ENCODE measurements around the gene KNTC1. TPM values are rescaled to one million over a fixed set of nuclear protein-coding genes. Genes with fewer than 3 reads are reported as not detected.
"Not testable (repeated sequence)": the region's sequence is repeated elsewhere in the genome, so short reads cannot be mapped to it uniquely, and the experiment has no call there.

Gene KNTC1
- total RNA-seq, 2 experiments from 2014 or later, result 170 to 195 TPM

DNA sequence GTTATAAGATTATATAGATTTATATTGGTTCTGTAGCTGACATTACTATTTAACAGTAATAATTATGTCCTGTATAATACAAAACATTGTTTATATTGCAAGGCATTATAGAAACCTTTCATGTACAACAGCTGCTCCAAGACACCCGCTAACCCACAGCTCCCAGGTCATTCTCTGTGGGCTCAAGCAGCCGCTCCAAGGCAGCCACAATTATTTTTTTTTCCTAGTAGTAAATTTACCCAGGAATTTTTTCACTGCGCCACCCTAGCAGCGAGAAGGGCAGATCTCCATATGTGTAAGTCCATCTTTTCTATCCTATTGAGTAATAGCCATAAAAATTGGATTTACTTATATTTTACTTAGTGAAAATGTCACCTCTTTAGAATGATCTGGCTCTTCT is 36.3 kb downstream of the KNTC1 start:
- POLR2A ChIA-PET, result interaction anchor here (1.1 to 1.2 kb wide), 2 partner anchors 17 to 325 kb away, joined by 3 to 4 read pairs; no protein-coding TSS in a partner anchor
- Histone ChIP-seq H3K9me3 (ENCODE audit: low read length) (no peaks in the 10 kb centered on the region), H3K36me3 (ENCODE audit: insufficient read depth, low read length) (peaks cover 90% of the 10 kb centered on the region), H3K4me3 (ENCODE audit: low read depth, low read length, poor library complexity, severe bottlenecking) (no peak overlapping the region), H4K20me1 (ENCODE audit: insufficient read depth, low read length) (no peaks in the 10 kb centered on the region), H3K79me2 (ENCODE audit: insufficient read depth, low read depth, low read length) (peaks cover 6% of the 10 kb centered on the region; the same call in 1 of the 2 replicates), H3K4me2 (ENCODE audit: low read length) (no peak overlapping the region), H2AFZ (ENCODE audit: low read length) (no peak overlapping the region), H3K4me1 (ENCODE audit: insufficient read depth, low read length, poor library complexity, severe bottlenecking) (peaks cover 26% of the 10 kb centered on the region), H3K9me2 (ENCODE audit: insufficient read depth, low read length) (no peaks in the 10 kb centered on the region), H3K27ac (ENCODE audit: low read depth, low read length, poor library complexity, severe bottlenecking) (no peak overlapping the region)
- TF ChIP-seq EZH2phosphoT487 (IDR thresholded peaks at IDR 0.05; ENCODE audit: borderline replicate concordance, low read depth, low read length), result no peak
- intact Hi-C loops (cut with micrococcal nuclease; ENCODE audit: unreplicated experiment), result no loop called here
- BruUV-seq (replicated peaks), result no TSS peak
- no peak for DNase-seq (ENCODE audit: low spot score)
- CTCF ChIA-PET (ENCODE audit: unreplicated experiment), result no interaction called here

DNA sequence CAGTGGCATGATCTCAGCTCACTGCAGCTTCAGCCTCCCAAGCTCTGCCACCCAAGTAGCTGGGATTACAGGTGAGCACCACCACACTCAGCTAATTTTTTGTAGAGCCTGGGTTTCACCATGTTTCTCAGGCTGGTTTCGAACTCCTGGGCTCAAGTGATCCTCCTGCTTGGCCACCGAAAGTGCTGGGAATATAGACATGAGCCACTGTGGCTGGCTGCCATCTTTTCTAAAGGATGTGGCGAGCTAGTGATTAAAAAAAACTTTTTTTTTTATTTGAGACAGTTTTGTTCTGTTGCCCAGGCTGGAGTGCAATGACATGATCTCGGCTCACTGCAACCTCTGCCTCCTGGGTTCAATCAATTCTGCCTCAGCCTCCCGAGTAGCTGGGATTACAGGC is 39.8 kb downstream of the KNTC1 start:
- H3K4me3 ChIP-seq (ENCODE audit: low read depth, low read length, poor library complexity, severe bottlenecking); H3K4me1 ChIP-seq (ENCODE audit: insufficient read depth, low read length, poor library complexity, severe bottlenecking); H3K9me2 ChIP-seq (ENCODE audit: insufficient read depth, low read length); H3K27ac ChIP-seq (ENCODE audit: low read depth, low read length, poor library complexity, severe bottlenecking); H4K20me1 ChIP-seq (ENCODE audit: insufficient read depth, low read length); H3K79me2 ChIP-seq (ENCODE audit: insufficient read depth, low read depth, low read length); CTCF ChIA-PET (ENCODE audit: unreplicated experiment); DNase-seq (ENCODE audit: low spot score); H3K4me2 ChIP-seq (ENCODE audit: low read length); intact Hi-C loops (cut with micrococcal nuclease; ENCODE audit: unreplicated experiment); H3K9me3 ChIP-seq (ENCODE audit: low read length); H2AFZ ChIP-seq (ENCODE audit: low read length); BruUV-seq (replicated peaks): not testable (repeated sequence)
- POLR2A ChIA-PET, result interaction anchor here (0.6 to 3.4 kb wide), 6 partner anchors 11 to 798 kb away, joined by 3 to 13 read pairs (median 3); no protein-coding TSS in a partner anchor
- H3K36me3 ChIP-seq (ENCODE audit: insufficient read depth, low read length), result peaks cover 93% of the 10 kb centered on the region

DNA sequence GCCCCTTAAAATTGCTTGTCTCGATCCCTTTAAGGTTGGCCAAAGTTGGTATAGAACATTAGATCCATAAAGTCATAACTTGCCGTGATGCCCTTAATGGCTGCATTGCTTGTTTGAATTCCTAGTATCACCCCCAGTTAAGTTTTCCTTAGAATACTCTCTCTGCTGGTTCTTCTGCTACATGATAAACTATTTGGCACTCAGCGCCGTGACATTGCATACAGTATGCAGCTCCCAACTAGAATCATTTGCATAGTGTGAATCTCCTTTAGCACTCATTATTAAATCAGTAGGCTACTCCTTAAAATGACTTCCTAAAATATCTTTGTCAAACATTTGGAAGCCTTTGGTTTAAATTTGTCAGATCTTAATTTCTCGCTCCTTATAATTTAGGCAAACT is 42.2 kb downstream of the KNTC1 start:
- no peak overlapping the region for H3K4me3 ChIP-seq (ENCODE audit: low read depth, low read length, poor library complexity, severe bottlenecking)
- no peak for TF ChIP-seq EZH2phosphoT487 (IDR thresholded peaks at IDR 0.05; ENCODE audit: borderline replicate concordance, low read depth, low read length)
- TF ChIP-seq, protein P1, sequence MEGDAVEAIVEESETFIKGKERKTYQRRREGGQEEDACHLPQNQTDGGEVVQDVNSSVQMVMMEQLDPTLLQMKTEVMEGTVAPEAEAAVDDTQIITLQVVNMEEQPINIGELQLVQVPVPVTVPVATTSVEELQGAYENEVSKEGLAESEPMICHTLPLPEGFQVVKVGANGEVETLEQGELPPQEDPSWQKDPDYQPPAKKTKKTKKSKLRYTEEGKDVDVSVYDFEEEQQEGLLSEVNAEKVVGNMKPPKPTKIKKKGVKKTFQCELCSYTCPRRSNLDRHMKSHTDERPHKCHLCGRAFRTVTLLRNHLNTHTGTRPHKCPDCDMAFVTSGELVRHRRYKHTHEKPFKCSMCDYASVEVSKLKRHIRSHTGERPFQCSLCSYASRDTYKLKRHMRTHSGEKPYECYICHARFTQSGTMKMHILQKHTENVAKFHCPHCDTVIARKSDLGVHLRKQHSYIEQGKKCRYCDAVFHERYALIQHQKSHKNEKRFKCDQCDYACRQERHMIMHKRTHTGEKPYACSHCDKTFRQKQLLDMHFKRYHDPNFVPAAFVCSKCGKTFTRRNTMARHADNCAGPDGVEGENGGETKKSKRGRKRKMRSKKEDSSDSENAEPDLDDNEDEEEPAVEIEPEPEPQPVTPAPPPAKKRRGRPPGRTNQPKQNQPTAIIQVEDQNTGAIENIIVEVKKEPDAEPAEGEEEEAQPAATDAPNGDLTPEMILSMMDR (conservative IDR thresholded peaks at IDR 0.05; ENCODE audit: low read length), result no peak
- no peak overlapping the region for H3K27ac ChIP-seq (ENCODE audit: low read depth, low read length, poor library complexity, severe bottlenecking)
- no peaks in the 10 kb centered on the region for H3K9me3 ChIP-seq (ENCODE audit: low read length)
- ChIA-PET CTCF (ENCODE audit: unreplicated experiment) (no interaction called here), POLR2A (interaction anchor here (0.6 to 3.4 kb wide), 4 partner anchors 10 to 32 kb away, joined by 3 to 13 read pairs (median 4); no protein-coding TSS in a partner anchor)
- H4K20me1 ChIP-seq (ENCODE audit: insufficient read depth, low read length), result no peaks in the 10 kb centered on the region
- intact Hi-C loops (cut with micrococcal nuclease; ENCODE audit: unreplicated experiment), result no loop called here
- no peaks in the 10 kb centered on the region for H3K9me2 ChIP-seq (ENCODE audit: insufficient read depth, low read length)
- no peak overlapping the region for H3K4me2 ChIP-seq (ENCODE audit: low read length)
- H3K79me2 ChIP-seq (ENCODE audit: insufficient read depth, low read depth, low read length), result no peaks in the 10 kb centered on the region
- no peak overlapping the region for H2AFZ ChIP-seq (ENCODE audit: low read length)
- no TSS peak for BruUV-seq (replicated peaks)
- DNase-seq (ENCODE audit: low spot score), result no peak
- no peaks in the 10 kb centered on the region for H3K4me1 ChIP-seq (ENCODE audit: insufficient read depth, low read length, poor library complexity, severe bottlenecking)
- peaks cover 93% of the 10 kb centered on the region for H3K36me3 ChIP-seq (ENCODE audit: insufficient read depth, low read length)

DNA sequence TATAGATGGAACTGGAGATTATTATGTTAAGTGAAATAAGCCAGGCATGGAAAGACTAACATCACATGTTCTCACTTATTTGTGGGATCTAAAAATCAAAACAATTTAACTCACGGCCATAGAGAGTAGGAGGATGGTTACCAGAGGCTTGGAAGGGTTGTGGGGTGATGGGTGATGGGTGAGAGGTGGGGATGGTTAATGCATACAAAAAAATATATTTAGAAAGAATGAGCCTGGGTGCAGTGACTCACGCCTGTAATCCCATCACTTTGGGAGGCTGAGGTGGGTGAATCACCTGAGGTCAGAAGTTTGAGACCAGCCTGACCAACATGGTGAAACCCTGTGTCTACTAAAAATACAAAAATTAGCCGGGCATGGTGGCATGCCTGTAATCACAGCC is 43.0 kb downstream of the KNTC1 start:
- H3K4me3 ChIP-seq (ENCODE audit: low read depth, low read length, poor library complexity, severe bottlenecking); BruUV-seq (replicated peaks); H3K27ac ChIP-seq (ENCODE audit: low read depth, low read length, poor library complexity, severe bottlenecking); H2AFZ ChIP-seq (ENCODE audit: low read length); H3K79me2 ChIP-seq (ENCODE audit: insufficient read depth, low read depth, low read length); CTCF ChIA-PET (ENCODE audit: unreplicated experiment); H3K9me2 ChIP-seq (ENCODE audit: insufficient read depth, low read length); H3K4me2 ChIP-seq (ENCODE audit: low read length); H4K20me1 ChIP-seq (ENCODE audit: insufficient read depth, low read length); H3K4me1 ChIP-seq (ENCODE audit: insufficient read depth, low read length, poor library complexity, severe bottlenecking); H3K9me3 ChIP-seq (ENCODE audit: low read length); intact Hi-C loops (cut with micrococcal nuclease; ENCODE audit: unreplicated experiment); DNase-seq (ENCODE audit: low spot score): not testable (repeated sequence)
- POLR2A ChIA-PET, result interaction anchor here (1.0 to 3.4 kb wide), 2 partner anchors 9 to 32 kb away, joined by 3 to 13 read pairs; no protein-coding TSS in a partner anchor
- peaks cover 93% of the 10 kb centered on the region for H3K36me3 ChIP-seq (ENCODE audit: insufficient read depth, low read length)
